Adrenal gland (tissue), 5 donors: Measurements from ENCODE around the gene NUP155.

Experiments used
- CTCF ChIP-seq, 6 experiments: fragments of 450-650 bp in 4 of 6; fragments of 200-600 bp in 2 of 6; sonication (generic) in 1 of 6; IDR thresholded peaks; 1 replicate in 5 of 6; 2 replicates in 1 of 6; pipeline versions ENCODE4 v1.5.1 to v1.8.0; 2016 to 2021; ENCODE audit warnings: antibody characterized with exemption in 6 of 6, mild to moderate bottlenecking in 2 of 6, moderate library complexity in 1 of 6
- POLR2A ChIP-seq, 2 donors: fragments of 450-650 bp; IDR thresholded peaks; one replicate each; pipeline ENCODE4 v1.6.1; 2017; ENCODE audit warnings: antibody characterized with exemption in 2 of 2, mild to moderate bottlenecking in 2 of 2, moderate library complexity in 1 of 2
- donor health status: DM: no; HTN: no; CAD: no.

- TF ChIP-seq CTCF (IDR thresholded peaks at IDR 0.05) (peak; percentile 47 to 64 (median 55)), POLR2A (IDR thresholded peaks at IDR 0.05) (peak; percentile 44 to 65)
Observed at GRCh38 chr5:37379100-37379628, 8.3 kb upstream of the NUP155 start, which contains the start of gene WDR70.
